H1 (cell line): Measurements from ENCODE around the gene EPB41L4B. TPM values are rescaled to one million over a fixed set of nuclear protein-coding genes. Genes with fewer than 3 reads are reported as not detected.

Experiments used
- CTCF ChIA-PET: fragments of 300-600 bp; sonication (Branson Sonifier 250); formaldehyde crosslinking; loops from one replicate; lab custom pipeline; 2021; ENCODE audit not compliant: partially characterized antibody; lab: Charles Lee
- POLR2A ChIA-PET: fragments of 300-600 bp; sonication (Branson Sonifier 250); formaldehyde crosslinking; loops from one replicate; lab custom pipeline; 2021; ENCODE audit warnings: inconsistent platforms; ENCODE audit not compliant: partially characterized antibody; lab: Charles Lee
- DNase-seq, 2 experiments: peaks; one replicate each; pipeline versions ENCODE4 v3.0.0 to v3.0.0-alpha.2; 2010 to 2022; ENCODE audit warnings: low spot score in 2 of 2, low read depth in 1 of 2, mixed read lengths in 1 of 2
- FAIRE-seq: peaks from 2 replicates; lab custom pipeline; 2011; peaks lifted over from hg19 to GRCh38; lab: Jason Lieb, UNC
- H2AFZ ChIP-seq: 2 replicates; pipeline ENCODE4 v1.8.1; 2012; ENCODE audit warnings: low read length, inconsistent platforms
- H2AK5ac ChIP-seq: 2 replicates; pipeline ENCODE4 v1.6.1; 2013; ENCODE audit warnings: low read depth, low read length
- H2BK120ac ChIP-seq: replicated peaks from 2 replicates; pipeline ENCODE3; 2013; ENCODE audit warnings: low read depth, low read length, inconsistent platforms
- H2BK12ac ChIP-seq: 2 replicates; pipeline ENCODE4 v1.6.1; 2013; ENCODE audit warnings: low read depth, low read length
- H2BK15ac ChIP-seq: 2 replicates; pipeline ENCODE4 v1.6.1; 2013; ENCODE audit warnings: low read length
- H2BK20ac ChIP-seq: 2 replicates; pipeline ENCODE4 v1.6.1; 2013; ENCODE audit warnings: low read length
- H2BK5ac ChIP-seq: 2 replicates; pipeline ENCODE4 v1.6.1; 2013; ENCODE audit warnings: low read depth, low read length
- H3K14ac ChIP-seq: 2 replicates; pipeline ENCODE4 v1.6.1; 2013; ENCODE audit warnings: inconsistent platforms; ENCODE audit not compliant: insufficient read length
- H3K18ac ChIP-seq: 2 replicates; pipeline ENCODE4 v1.6.1; 2013; ENCODE audit warnings: low read length; ENCODE audit errors: extremely low read depth
- H3K23ac ChIP-seq: 2 replicates; pipeline ENCODE4 v1.6.1; 2013; ENCODE audit warnings: inconsistent platforms; ENCODE audit not compliant: insufficient read length
- H3K23me2 ChIP-seq: 2 replicates; pipeline ENCODE4 v1.6.1; 2013; ENCODE audit warnings: low read depth, low read length
- H3K27ac ChIP-seq: 2 replicates; pipeline ENCODE4 v1.6.1; 2011; ENCODE audit warnings: low read depth, low read length, inconsistent platforms
- H3K27me3 ChIP-seq, 4 experiments: replicated peaks in 1 of 4; 1 replicate in 1 of 4; 2 replicates in 3 of 4; pipeline versions ENCODE4 v1.6.1 to v1.8.1; 2011 to 2013; ENCODE audit warnings: low read length in 3 of 4, mild to moderate bottlenecking in 3 of 4, inconsistent platforms in 2 of 4, mixed read lengths in 2 of 4, moderate library complexity in 1 of 4; ENCODE audit not compliant: control insufficient read depth in 3 of 4, insufficient read depth in 3 of 4; ENCODE audit errors: extremely low read depth in 1 of 4
- H3K36me3 ChIP-seq, 4 experiments: 2 replicates each; pipeline versions ENCODE4 v1.6.1 to v1.8.1; 2011 to 2013; ENCODE audit warnings: mild to moderate bottlenecking in 4 of 4, low read length in 3 of 4, moderate library complexity in 2 of 4, control low read depth in 1 of 4, inconsistent platforms in 1 of 4; ENCODE audit not compliant: insufficient read depth in 4 of 4, control insufficient read depth in 2 of 4
- H3K4ac ChIP-seq: replicated peaks from 2 replicates; pipeline ENCODE3; 2013; ENCODE audit warnings: low read length, low read depth, mixed read lengths, inconsistent platforms; ENCODE audit not compliant: insufficient read length
- H3K4me1 ChIP-seq, 4 experiments: replicated peaks in 1 of 4; 1 replicate in 1 of 4; 2 replicates in 3 of 4; pipeline versions ENCODE4 v1.6.1 to v1.8.1; 2011 to 2013; ENCODE audit warnings: low read length in 3 of 4, inconsistent platforms in 2 of 4, mixed read lengths in 1 of 4; ENCODE audit not compliant: insufficient read depth in 4 of 4, control insufficient read depth in 3 of 4
- H3K4me2 ChIP-seq, 2 experiments: 2 replicates each; pipeline versions ENCODE4 v1.6.1 to v1.8.1; 2011 to 2013; ENCODE audit warnings: low read depth in 2 of 2, low read length in 2 of 2, control low read depth in 1 of 2, inconsistent platforms in 1 of 2, mild to moderate bottlenecking in 1 of 2; ENCODE audit not compliant: insufficient read depth in 1 of 2
- H3K4me3 ChIP-seq, 4 experiments: fragments of 200-600, 300-600 bp in 1 of 4; sonication (generic), shearing (Covaris generic), sonication (Bioruptor Twin) in 1 of 4; 2 replicates each; pipeline versions ENCODE4 v1.5.1 to v1.8.1; 2011 to 2016; ENCODE audit warnings: low read length in 4 of 4, low read depth in 3 of 4, control low read depth in 2 of 4, inconsistent platforms in 2 of 4, mild to moderate bottlenecking in 2 of 4, mixed read lengths in 1 of 4, moderate library complexity in 1 of 4; ENCODE audit not compliant: insufficient read depth in 2 of 4; ENCODE audit errors: extremely low read depth in 1 of 4
- H3K56ac ChIP-seq: replicated peaks from 2 replicates; pipeline ENCODE3; 2013; ENCODE audit warnings: low read depth, mild to moderate bottlenecking, mixed read lengths, low read length, inconsistent platforms; ENCODE audit not compliant: insufficient read length
- H3K79me1 ChIP-seq: 2 replicates; pipeline ENCODE4 v1.6.1; 2013; ENCODE audit warnings: low read depth, low read length, control low read depth
- H3K79me2 ChIP-seq, 2 experiments: 2 replicates each; pipeline versions ENCODE4 v1.6.1 to v1.8.1; 2012 to 2013; ENCODE audit warnings: low read length in 2 of 2, mild to moderate bottlenecking in 2 of 2, inconsistent platforms in 1 of 2; ENCODE audit not compliant: insufficient read depth in 2 of 2, control insufficient read depth in 1 of 2
- H3K9ac ChIP-seq, 4 experiments: replicated peaks in 1 of 4; 1 replicate in 1 of 4; 2 replicates in 3 of 4; pipeline versions ENCODE4 v1.6.1 to v1.8.1; 2011 to 2013; ENCODE audit warnings: low read depth in 3 of 4, low read length in 3 of 4, control low read depth in 2 of 4, mild to moderate bottlenecking in 2 of 4, moderate library complexity in 2 of 4, inconsistent platforms in 1 of 4; ENCODE audit errors: extremely low read depth in 1 of 4
- H3K9me3 ChIP-seq, 2 experiments: 2 replicates each; pipeline versions ENCODE4 v1.6.1 to v1.8.1; 2012 to 2013; ENCODE audit warnings: mild to moderate bottlenecking in 2 of 2, moderate library complexity in 2 of 2, control low read depth in 1 of 2, inconsistent platforms in 1 of 2, low read depth in 1 of 2, low read length in 1 of 2, mixed read lengths in 1 of 2; ENCODE audit not compliant: insufficient read depth in 2 of 2
- H4K20me1 ChIP-seq, 2 experiments: replicated peaks in 1 of 2; 2 replicates each; pipeline versions ENCODE3 to v1.8.1; 2011 to 2013; ENCODE audit warnings: inconsistent platforms in 2 of 2, low read length in 2 of 2, mild to moderate bottlenecking in 1 of 2; ENCODE audit not compliant: insufficient read depth in 2 of 2, control insufficient read depth in 1 of 2
- H4K5ac ChIP-seq: 2 replicates; pipeline ENCODE4 v1.6.1; 2013; ENCODE audit warnings: low read length, low read depth, mixed read lengths, inconsistent platforms; ENCODE audit not compliant: insufficient read length
- H4K8ac ChIP-seq: 2 replicates; pipeline ENCODE4 v1.8.0; 2013; ENCODE audit warnings: mild to moderate bottlenecking, moderate library complexity, low read length, inconsistent platforms; ENCODE audit not compliant: insufficient read depth; ENCODE audit errors: extremely low read depth
- H4K91ac ChIP-seq: replicated peaks from 2 replicates; pipeline ENCODE3; 2013; ENCODE audit warnings: low read length, mixed read lengths, inconsistent platforms; ENCODE audit not compliant: insufficient read length
- ASH2L ChIP-seq: fragments of 200-600, 300-600 bp; sonication (generic); IDR thresholded peaks from one replicate; pipeline ENCODE4 v1.7.1; 2017; ENCODE audit warnings: low read length
- ATF2 ChIP-seq: IDR thresholded peaks from 2 replicates; pipeline ENCODE4 v1.6.1; 2012; ENCODE audit warnings: low read length, inconsistent platforms
- HDAC6 ChIP-seq: IDR thresholded peaks from one replicate; pipeline ENCODE4 v1.7.1; 2012; ENCODE audit warnings: low read depth, mild to moderate bottlenecking, inconsistent platforms, low read length, moderate library complexity
- JUN ChIP-seq: IDR thresholded peaks from 2 replicates; pipeline ENCODE4 v1.6.1; 2011; ENCODE audit warnings: low read depth, mild to moderate bottlenecking, improper control_type of control experiment, low read length
- MAFK ChIP-seq: IDR thresholded peaks from 2 replicates; pipeline ENCODE4 v1.6.1; 2012; ENCODE audit warnings: low read depth, mild to moderate bottlenecking, improper control_type of control experiment, low read length
- NRF1 ChIP-seq: IDR thresholded peaks from 2 replicates; pipeline ENCODE4 v1.6.1; 2011; ENCODE audit warnings: mild to moderate bottlenecking, low read depth, low read length, improper control_type of control experiment
- TEAD4 ChIP-seq: IDR thresholded peaks from 2 replicates; pipeline ENCODE4 v1.6.1; 2012; ENCODE audit warnings: low read depth, low read length, inconsistent platforms, mixed read lengths
- WGBS, 2 experiments: shearing (Covaris generic) in 1 of 2; methylation state at CpG; one replicate each; pipeline versions ENCODE4 v1.1.6 to v1.1.7; 2013 to 2015; ENCODE audit warnings: low lambda C conversion rate in 2 of 2, mixed read lengths in 2 of 2, inconsistent platforms in 1 of 2, low coverage in 1 of 2, missing lambda C conversion rate in 1 of 2; ENCODE audit not compliant: insufficient replicate concordance in 2 of 2, insufficient coverage in 1 of 2, insufficient read length in 1 of 2; ENCODE audit errors: extremely low coverage in 1 of 2, missing lambda C conversion rate in 1 of 2; 5-methylcytosine and 5-hydroxymethylcytosine counted together
- polyA plus RNA-seq, 7 experiments: library from polyadenylated mRNA; depleted of rRNA in 3 of 7; stranded (reverse) in 5 of 7; unstranded in 2 of 7; fragments of >200 nt in 5 of 7; fragments of 200-250 nt in 2 of 7; gene quantifications; 1 replicate in 5 of 7; 2 replicates in 1 of 7; 4 replicates in 1 of 7; pipeline versions ENCODE4 v1.2.1 to v1.2.3, GENCODE V29; 2011 to 2013; ENCODE audit warnings: missing spikeins in 2 of 7, mixed read lengths in 2 of 7
- total RNA-seq: library from RNA; stranded (reverse); fragmentation: NEBNext Ultra II Directional; extraction: Animal tissue kit (Norgen Biotek cat#: 25700); gene quantifications from 2 replicates; pipeline ENCODE4 v1.2.1, GENCODE V29; 2021

EPB41L4B gene
- total and polyA plus RNA-seq, 2 of the 8 experiments (the other 6 are each of a cell fraction or from before 2014, with no cell fraction given): 11.9 to 25.0 TPM

GRCh38 chr9:109239240-109239639 lies 81.6 kb downstream of the EPB41L4B start:
- POLR2A ChIA-PET: interaction anchor here (1.4 kb wide), 1 partner anchor 80 kb away, joined by 4 read pairs; no protein-coding TSS in a partner anchor
- H2BK5ac ChIP-seq: no peak overlapping the region
- H3K4me3 ChIP-seq: no peak overlapping the region
- peaks cover 0 to 6% (median 2%) of the 10 kb centered on the region in 4 experiments; a peak in 4 of 7 replicates for H3K4me1 ChIP-seq
- no peak overlapping the region for H3K27ac ChIP-seq
- no peak overlapping the region for H3K56ac ChIP-seq
- H3K27me3 ChIP-seq: no peaks in the 10 kb centered on the region
- no peak overlapping the region for H4K8ac ChIP-seq
- peaks cover 0 to 2% of the 10 kb centered on the region in 2 experiments for H4K20me1 ChIP-seq
- H3K9ac ChIP-seq: no peak overlapping the region
- H2AK5ac ChIP-seq: no peak overlapping the region
- H2BK20ac ChIP-seq: no peak overlapping the region
- H3K4ac ChIP-seq: no peak overlapping the region
- no peak overlapping the region for H4K91ac ChIP-seq
- peaks cover 2 to 17% (median 6%) of the 10 kb centered on the region in 4 experiments; a peak in 6 of 8 replicates for H3K36me3 ChIP-seq
- no peak overlapping the region for H2BK15ac ChIP-seq
- no peak overlapping the region for H3K4me2 ChIP-seq
- 88 to 100% methylated on average over 2 to 3 of the region's 3 CpGs for WGBS, 2 experiments
- no peak for FAIRE-seq
- no peak overlapping the region for H2AFZ ChIP-seq
- H3K79me2 ChIP-seq: no peaks in the 10 kb centered on the region
- no peak overlapping the region for H4K5ac ChIP-seq
- CTCF ChIA-PET: no interaction called here
- no peaks in the 10 kb centered on the region for H3K79me1 ChIP-seq
- no peak overlapping the region for H3K14ac ChIP-seq
- no peak overlapping the region for H2BK12ac ChIP-seq
- no peak overlapping the region for H3K18ac ChIP-seq
- H3K23ac ChIP-seq: no peak overlapping the region
- no peak overlapping the region for H2BK120ac ChIP-seq
- no peaks in the 10 kb centered on the region for H3K9me3 ChIP-seq
- no peak for DNase-seq
- no peaks in the 10 kb centered on the region for H3K23me2 ChIP-seq
- no peak for TF ChIP-seq MAFK
- no peak for TF ChIP-seq JUN
- TF ChIP-seq TEAD4: no peak
- no peak for TF ChIP-seq ATF2
- TF ChIP-seq ASH2L: no peak
- TF ChIP-seq NRF1: no peak
- TF ChIP-seq HDAC6: no peak
